Activated effector memory CD4-positive, alpha-beta T cell treated with anti-CD3 and anti-CD28 coated beads, Interleukin-2, amount 50 U/mL, for 16 hours (primary cell): ENCODE results near the gene ALG13.
A peak's percentile ranks its signal among the peaks of the same experiment; 100 is the strongest.
"Not testable (repeated sequence)": the region's sequence is repeated elsewhere in the genome, so short reads cannot be mapped to it uniquely, and the experiment has no call there.

Experiments
- DNase-seq: peaks from one replicate; pipeline ENCODE4 v3.0.0-alpha.2; 2020

Gene ALG13

GRCh38 chrX:111680988-111681779, at the start of gene ALG13:
Gene ALG13, plus strand, starts transcription at chrX:111681170. Its CDS starts 49 bp downstream, at chrX:111681219.
- DNase-seq, result peak; percentile 95

DNA sequence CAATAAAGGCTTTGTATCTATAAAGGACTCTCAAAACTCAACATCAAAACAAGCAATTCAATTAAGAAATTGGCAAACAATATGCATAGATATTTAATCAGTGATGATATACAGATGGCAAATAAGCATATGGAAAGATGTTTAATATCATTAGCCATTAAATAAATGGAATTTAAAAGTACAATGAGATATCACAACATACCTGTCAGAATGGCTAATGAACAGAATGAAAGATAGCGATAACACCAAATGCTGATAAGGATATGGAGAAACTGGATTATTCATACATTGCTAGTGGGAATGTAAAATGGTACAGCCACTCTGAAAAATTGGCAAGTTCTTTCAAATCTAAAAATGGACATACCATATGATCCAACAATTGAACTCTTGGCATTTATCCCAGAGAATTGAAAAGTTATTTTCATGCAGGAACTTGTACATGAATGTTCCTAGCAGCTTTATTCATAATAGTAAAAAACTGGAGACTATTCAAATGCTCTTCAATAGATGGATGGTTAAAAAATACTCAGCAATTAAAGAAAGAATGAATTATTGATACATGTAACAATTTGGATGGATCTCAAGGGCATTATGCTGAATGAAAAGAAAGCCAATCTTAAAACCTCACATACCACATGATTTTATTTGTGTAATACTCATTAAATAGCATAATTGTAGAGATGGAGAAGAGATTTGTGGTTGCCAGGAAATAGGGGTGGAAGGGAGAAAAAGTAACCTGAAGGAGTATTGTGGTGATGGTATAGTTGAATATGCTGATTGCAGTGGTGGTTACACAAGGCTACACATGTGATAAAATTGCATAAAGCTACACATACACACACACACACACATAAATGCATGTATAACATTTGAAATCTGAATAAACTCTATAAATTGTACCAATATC, 45.9 kb upstream of the ALG13 start:
- DNase-seq, result no peak

DNA sequence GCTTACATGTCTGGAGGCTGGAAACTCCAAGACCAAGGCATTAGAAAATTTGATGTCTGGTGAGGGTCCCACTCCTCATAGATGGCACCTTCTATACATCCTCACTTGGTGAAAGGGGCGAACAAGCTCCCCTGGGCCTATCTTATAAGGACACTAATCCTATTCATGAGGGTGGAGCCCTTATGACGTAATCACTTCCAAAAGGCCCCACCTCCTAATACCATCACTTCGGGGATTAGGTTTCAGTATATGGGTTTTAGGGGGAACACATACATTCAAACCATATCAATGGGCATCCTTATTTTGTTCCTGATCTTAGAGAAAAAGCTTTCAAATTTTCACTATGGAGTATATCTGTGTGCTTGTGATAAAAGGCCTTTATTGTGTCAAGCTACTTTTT, 39.0 kb upstream of the ALG13 start:
- DNase-seq, result no peak

- not testable (repeated sequence) for DNase-seq
Measured at GRCh38 chrX:111645165-111645564, 35.8 kb upstream of the ALG13 start.

- no peak for DNase-seq
Measured at GRCh38 chrX:111645607-111646006, 35.4 kb upstream of the ALG13 start.

DNA sequence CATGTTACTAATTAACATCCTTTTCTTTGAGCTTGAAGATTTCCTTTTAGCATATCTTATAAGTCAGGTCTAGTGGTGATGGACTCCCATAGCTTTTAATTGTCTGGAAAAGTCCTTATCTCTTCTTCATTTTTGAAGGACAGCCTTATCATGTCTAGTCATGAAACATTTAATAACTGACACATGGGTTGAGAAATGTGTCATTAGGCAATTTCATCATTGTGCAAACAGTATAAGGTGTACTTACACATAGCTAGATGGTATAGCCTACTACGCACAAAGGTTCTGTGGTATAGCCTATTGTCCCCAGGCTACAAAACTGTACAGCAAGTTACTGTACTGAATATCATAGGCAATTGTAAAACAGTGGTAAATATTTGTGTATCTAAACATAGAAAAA, 34.5 kb upstream of the ALG13 start:
- DNase-seq, result no peak

DNA sequence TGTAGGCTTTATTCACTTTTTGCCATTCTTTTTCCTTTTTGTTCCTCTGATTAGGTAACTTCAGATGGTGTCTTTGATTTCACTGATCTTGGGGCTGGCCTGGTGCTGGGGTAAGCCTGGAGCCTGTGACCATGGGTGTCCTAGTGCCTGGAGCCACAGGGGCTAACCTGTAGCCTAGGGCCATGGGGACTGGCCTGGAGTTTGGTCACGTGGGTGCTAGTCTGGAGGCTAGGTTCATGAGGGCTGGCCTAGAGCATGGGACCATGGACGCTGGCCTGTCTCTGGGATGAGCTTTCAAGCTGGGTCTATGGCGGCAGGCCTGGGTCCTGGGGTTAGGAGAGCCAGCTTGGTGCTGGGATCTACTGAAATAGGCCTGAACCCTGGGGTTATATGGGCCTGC, 32.2 kb upstream of the ALG13 start:
- DNase-seq, result no peak

- no peak for DNase-seq
Measured at GRCh38 chrX:111649638-111650037, 31.3 kb upstream of the ALG13 start.

DNA sequence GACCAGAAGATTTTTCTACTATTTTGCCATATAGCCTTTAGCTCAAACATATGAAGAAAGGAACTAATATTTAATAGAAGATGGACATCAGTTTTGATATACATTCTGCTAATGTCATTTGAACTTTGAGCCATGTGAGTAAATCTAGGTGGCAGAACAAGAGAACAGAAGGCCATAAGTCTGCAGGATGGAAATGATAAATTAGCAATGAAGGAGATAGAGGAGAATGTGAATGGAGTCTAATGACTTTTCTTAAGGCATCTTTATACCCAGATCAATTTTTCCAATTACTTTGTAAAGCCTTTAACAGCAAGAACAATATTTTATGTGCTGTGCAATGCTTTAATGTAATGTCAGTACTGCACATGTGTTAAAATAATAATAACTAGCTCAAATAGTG, 30.1 kb upstream of the ALG13 start:
- no peak for DNase-seq

DNA sequence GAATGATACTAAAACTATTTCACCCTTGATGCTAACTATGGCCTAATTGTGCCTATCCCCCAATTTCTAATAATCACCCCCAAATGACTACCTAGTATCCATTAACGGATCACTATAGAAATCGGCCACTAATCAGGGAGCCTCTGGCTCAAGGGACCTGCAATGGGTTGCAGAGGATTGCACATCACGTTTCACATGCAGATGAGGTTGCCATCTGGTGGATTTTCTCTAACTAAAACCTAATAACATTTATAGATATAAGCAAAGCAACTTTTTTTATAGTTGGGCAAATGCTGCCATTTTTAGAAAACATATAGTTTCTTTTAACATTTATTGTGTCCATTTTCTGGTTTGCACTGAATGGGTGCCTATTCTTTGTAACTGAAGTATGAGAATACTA, 28.3 kb upstream of the ALG13 start:
- DNase-seq, result no peak

DNA sequence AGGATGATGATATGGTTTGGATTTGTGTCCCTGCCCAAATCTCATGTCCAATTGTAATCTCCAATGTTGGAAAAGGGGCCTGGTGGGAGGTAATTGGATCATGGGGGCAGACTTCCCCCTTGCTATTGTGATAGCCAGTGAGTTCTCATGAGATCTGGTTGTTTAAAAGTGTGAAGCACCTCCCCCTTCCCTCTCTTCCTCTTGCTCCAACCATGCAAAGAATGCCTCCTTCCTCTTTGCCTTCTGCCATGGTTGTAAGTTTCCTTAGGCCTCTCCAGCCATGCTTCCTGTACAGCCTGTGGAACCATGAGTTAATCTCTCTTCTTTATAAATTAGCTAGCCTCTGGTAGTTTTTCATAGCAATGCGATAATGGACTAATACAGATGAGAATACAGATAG, 19.7 kb upstream of the ALG13 start:
- no peak for DNase-seq

DNA sequence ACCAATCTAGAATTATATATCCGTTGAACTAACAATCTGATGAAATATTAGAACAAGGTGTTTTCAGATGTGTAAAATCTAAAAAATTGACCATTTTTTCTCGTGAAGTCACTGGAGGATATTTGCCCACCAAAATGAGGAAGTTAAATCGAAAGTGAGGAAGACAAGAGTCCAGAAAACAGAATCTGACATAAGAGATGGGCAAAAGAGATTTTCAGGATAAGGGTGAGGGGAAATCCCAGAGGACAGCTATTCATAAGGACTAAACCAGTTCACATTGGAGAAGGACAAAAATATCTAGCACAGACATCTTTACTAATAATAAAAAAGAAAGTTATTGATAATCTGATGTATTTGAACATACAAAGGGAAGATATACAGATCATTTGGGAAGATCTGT, 18.7 kb upstream of the ALG13 start:
- DNase-seq, result no peak

GRCh38 chrX:111671668-111672067, 9.3 kb upstream of the ALG13 start:
- no peak for DNase-seq

DNA sequence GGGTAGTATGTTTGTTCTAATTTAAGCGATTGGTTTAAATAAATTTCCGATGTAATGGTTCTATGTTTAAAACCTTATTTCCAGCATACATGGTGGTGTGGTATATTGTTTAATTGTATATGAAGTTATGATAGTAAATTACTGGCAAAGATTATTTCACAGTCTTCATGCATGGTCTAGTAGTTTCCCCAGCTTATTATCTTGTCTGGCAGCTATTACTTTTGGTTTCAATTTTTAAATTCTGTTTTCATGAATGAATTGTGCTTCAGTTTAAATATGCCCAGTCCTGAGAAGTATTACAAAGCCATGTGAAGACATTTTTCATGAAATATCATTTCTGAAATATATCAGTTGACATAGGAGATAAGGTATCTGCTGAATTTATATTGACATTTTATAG, 6.3 kb downstream of the ALG13 start:
- DNase-seq, result no peak

DNA sequence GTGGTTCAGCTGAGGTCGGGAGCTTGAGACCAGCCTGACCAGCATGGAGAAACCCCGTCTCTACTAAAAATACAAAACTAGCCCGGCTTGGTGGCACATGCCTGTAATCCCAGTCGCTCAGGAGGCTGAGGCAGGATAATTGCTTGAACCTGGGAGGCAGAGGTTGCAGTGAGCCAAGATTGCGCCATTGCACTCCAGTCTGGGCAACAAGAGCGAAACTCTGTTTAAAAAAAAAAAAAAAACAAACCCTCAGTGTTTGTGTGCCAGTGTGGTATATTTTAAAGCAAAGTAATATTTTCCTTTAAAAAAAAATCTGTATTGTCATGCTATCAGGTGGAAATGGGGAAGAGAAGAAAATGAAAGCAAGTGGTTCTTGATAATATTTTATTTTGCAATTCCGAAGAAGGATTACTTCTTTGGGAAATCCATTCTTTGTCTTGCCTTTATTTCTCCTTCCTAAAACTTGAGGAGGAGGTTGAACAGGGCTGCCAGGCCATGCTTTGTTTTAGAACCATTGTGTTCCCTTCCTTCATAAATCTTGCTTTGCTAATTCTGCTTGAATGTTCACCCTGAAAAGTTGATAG, 14.4 kb downstream of the ALG13 start:
- no peak for DNase-seq

GRCh38 chrX:111719426-111720210, 38.6 kb downstream of the ALG13 start:
- DNase-seq, result no peak

- no peak for DNase-seq
Measured at GRCh38 chrX:111728096-111728495, 47.1 kb downstream of the ALG13 start.

- DNase-seq, result no peak
Measured at GRCh38 chrX:111731351-111731750, 50.4 kb downstream of the ALG13 start.

- no peak for DNase-seq
Measured at GRCh38 chrX:111736571-111736970, 55.6 kb downstream of the ALG13 start.

DNA sequence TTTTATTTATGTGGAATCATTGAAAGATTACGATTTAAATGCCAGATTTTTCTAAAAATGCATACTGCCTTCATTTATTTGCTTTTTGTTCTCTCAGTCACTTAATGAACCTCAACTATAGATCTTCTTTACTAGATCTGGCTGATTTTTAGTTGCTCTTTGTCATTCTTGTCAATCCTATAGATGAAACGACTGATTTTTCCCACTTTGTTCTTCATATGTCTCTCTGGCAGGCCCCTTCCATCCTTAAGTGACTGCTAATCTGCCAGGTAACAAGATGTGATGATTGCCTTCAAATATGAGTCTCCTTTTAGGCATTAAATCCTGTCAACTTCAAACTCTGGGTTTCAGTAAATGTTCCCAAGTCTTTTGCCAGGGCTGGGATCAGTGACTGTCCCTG, 61.0 kb downstream of the ALG13 start:
- no peak for DNase-seq

- no peak for DNase-seq
Measured at GRCh38 chrX:111743316-111743715, 62.3 kb downstream of the ALG13 start.

DNA sequence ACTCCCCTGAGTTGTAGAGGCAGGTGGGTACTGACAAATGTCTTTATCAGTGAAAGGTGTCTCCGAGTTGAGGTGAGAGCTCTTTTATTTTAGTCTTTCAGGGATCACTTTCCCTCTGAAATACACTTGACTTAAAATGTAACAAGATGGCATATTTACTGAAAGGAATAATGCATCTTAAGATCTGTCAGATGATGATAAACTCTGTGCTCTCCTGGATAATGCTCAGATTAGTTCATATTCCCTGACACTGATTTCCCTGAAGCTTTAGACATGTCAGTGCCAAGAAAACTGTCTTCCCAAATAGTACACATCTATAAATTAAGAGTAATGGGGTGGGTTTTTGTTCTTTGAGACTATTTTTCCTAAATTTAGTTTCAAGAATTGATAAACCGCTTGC, 75.5 kb downstream of the ALG13 start:
- no peak for DNase-seq

GRCh38 chrX:111759686-111760085, 78.7 kb downstream of the ALG13 start:
- DNase-seq, result no peak
